Occipital lobe (tissue), 2 donors: ENCODE results near the gene INSYN1. TPM values are rescaled to one million over a fixed set of nuclear protein-coding genes. Genes with fewer than 3 reads are reported as not detected.
"Not testable (repeated sequence)": the region's sequence is repeated elsewhere in the genome, so short reads cannot be mapped to it uniquely, and the experiment has no call there.

Experiments used
- DNase-seq: peaks from one replicate; lab custom pipeline; 2025; lab: John Stamatoyannopoulos, UW
- total RNA-seq: library from RNA; depleted of rRNA; stranded (reverse); fragments of >200 nt; gene quantifications from one replicate; pipeline ENCODE4 v1.2.3, GENCODE V29; 2014

INSYN1 gene, protein sequence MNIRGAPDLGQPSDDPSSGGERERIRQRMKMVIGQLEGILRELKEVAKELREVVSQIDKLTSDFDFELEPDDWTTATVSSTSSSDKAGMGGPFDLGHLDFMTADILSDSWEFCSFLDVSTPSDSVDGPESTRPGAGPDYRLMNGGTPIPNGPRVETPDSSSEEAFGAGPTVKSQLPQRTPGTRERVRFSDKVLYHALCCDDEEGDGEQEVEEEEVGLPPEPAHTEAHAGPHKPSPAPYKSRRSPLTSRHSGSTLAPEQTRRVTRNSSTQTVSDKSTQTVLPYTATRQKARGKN
- 30.1 TPM for total RNA-seq

DNA sequence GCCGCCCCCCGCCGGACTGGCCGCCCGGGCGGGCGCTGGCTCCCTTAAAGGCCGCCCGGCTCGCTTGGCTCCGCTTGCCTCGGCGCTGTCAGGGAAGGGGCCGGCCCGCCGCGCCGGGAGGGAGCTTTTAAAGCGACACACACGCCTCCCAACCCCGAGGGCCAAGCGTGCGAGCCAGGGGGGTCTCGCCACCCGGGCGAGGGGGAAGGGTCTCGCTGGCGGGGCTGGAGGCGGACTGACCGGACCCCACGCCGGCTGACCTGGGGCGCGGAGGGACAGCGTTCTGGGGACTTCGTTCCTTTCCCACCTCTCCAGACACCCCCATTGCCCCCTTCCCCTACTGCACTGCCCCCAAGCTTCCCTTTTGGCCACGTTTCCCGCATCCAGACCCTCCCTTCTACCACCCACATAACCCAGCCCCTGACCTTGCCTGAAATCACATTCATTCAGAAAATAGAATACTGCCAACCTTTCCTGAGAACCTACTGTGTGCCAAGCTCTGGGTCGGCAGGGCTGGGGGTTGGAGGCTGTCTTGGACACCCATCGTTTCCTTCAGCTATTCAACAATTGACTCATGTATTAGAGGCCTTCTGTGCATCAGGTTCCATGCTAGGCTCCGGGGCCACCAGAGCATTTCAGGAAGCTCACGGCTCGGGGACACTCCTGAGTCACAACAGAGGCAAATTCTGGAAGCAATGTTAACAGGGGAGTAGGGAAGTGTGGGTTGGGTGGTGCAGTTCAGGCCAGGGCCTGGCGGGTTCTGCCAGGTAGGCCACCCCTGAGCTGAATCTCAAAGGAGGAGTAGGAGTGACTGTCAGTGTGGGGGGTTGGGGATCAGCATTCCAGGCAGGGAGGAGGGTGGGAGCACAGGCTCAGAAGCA, at the start of gene INSYN1:
INSYN1 (minus strand) TSS at position 102 of the 881 bp plus-strand sequence. CDS start 2,221 bp downstream, outside the sequence.
- no peak for DNase-seq

DNA sequence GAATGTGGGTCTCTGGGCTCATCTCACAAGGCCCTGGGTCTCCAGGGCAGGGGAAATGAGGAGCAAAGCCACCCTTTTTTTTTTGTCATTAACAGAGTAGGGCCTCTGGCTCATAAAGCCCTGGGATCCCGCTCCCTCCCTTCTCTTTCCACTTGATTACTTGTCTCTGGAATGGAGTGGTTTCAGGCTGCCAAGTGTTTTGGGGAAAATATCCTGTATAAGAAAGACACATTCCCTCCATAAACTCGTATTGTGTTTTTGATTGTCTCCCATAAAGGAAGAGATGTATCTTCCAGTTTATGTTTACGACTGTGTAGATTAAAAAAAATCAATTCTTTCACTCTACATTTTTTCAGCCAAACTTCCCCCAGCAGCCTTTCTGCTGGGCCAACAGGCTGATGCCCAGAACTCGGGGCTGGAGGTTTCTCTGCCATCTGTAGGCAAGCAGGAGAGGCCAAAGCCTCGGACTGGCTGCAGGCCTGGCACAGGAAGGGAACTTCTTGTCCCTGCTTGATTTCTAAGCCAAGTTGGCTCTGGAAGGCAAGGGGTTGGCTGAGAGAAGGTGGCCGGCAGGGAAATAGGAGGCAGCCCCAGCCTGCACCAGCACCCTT, 49.4 kb upstream of the INSYN1 start:
- no peak for DNase-seq

DNA sequence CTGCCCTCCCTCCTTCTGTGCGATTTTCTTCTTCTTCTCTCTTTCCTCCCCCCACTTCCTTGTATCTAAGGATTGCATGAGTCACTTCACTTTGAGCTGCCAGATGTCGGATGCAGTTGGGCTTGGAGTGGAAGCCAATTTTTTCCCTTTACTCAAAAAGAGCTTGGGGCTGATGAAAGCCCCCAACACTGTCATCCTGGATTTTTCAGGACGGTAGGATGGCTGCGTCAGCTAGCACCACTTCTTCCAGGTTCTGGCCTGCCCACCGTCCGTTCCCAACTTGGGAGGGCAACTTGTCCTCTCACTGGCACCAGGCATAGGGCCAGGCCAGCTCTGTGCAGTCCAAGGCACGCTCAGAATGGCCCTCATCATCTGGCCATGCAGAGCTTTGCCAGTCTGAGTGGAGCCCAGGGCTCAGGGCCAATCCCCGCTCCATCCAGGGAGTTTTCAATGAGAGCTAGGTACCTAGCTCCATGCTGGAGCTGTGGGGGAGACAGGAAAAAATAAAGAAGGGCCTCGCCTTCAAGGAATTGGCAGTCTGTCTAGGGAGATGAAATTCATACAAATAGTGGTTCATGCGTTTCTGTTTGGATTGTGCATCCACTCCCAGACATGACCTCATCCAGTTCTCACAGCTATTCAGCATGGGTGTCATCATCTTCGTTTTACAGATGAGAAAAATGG, 47.7 kb upstream of the INSYN1 start:
- peak; percentile 76 for DNase-seq

DNA sequence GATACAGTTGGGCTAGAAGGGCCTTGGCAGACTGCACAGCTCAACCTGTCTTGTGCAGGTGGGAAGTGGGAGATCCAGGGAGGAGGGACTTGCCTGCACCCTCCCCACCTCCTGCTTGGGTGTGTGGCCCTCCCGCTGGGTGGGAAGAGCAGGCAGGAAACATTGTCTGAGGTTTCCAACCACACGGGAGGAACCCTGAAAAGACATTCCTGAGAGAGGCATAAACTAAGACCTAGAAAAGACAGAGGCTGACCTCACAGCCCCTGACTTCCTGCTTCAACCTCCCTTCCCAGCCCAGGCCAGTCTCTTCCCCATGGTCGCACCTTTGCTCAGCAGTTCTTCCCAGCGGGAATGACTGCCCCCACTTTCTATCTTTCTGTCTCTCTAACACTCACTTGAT, 46.3 kb upstream of the INSYN1 start:
- DNase-seq: no peak

DNA sequence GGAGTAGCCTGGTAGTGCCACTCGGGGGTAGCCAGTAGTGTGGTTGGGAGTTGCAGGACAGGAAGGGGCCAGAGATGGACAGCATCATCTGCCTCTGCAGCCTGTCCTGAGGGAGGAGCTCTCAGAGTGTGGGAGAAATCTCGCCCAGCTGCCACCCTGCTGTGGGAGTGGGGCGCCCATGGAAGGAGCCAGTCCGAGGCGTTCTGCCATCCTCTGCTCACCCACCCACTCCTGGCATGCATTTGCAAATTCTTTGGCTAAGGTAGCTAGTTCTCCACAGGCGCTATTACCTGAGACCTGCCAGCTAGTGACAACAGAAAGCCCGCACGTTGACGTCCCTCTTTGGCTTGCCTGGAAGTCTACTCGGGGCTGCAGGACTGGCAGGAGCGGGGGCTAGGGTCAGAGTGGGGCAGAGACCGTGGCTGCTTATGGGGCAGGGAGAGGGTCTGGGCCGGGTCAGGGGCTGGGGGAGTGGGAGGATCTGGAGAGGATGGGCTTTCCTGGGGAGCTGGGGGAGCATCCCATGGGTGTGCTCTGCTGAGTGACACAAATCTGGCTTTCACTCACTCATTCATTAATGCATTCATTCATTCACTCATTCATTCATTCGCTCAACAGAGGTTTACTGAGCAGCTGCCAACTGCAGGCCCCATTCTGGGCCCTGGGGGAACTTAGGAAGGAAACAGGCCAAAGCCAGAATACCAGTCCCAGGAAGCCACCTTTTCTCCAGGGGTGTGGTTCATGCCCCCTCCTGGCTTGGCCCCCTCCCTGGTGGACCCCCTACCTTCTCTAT, 44.4 kb upstream of the INSYN1 start:
- DNase-seq: no peak

DNA sequence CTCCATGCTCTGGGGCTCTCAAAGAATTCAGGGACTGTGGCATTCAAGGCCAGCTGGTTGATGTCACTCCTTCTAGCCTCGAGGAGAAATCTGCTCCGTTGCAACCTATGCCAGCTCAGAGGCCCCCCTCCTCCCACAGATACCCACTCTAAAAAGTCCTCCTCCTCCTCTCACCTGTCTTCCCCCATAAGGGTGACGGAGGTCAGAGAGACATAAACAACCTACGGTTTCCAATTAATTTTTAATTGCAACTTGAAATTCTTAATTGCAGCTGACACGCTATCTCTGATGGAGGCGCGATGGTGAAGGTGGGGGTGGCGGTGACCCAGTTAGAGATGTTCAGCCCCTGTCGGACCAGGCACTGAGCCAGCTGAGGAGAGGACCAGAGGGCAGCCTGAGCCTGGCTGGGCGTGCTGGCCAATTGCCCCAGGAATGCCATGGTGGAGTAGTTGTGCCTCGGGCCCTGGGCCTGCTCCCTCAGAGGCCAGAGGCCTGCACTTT, 43.2 kb upstream of the INSYN1 start:
- DNase-seq: no peak

DNA sequence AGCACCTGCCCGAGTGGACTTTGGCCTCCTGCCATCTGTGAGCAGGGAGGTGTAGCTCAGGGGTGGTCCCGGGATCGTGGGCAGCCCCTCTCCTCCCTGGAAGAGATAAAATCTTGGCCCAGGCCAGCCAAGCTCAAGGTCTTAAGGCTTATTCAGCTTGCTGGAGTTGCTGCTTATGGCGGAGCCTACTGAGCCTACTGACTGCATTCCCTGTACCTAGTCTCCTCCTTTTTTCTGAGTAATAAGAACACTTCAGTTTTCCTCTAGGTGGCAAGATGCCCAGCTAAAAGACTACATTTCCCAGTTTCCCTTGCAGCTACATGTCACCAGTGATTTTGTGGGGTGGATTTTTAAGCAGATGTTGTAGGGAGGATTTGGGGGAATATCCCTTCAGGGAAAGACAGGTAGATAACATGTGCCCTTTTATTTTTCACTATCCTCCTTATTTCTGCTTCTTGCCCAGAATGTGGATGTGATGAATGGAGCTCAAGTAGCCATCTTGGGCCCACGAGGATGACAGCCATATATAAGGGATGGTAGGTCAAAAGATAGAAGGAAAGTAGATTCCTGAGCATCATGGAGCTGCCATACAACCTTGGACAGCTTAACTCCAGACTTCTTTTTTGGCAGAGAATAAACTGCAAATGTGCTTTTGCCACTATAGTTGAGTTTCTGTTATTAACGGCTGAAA, 41.4 kb upstream of the INSYN1 start:
- DNase-seq: no peak

DNA sequence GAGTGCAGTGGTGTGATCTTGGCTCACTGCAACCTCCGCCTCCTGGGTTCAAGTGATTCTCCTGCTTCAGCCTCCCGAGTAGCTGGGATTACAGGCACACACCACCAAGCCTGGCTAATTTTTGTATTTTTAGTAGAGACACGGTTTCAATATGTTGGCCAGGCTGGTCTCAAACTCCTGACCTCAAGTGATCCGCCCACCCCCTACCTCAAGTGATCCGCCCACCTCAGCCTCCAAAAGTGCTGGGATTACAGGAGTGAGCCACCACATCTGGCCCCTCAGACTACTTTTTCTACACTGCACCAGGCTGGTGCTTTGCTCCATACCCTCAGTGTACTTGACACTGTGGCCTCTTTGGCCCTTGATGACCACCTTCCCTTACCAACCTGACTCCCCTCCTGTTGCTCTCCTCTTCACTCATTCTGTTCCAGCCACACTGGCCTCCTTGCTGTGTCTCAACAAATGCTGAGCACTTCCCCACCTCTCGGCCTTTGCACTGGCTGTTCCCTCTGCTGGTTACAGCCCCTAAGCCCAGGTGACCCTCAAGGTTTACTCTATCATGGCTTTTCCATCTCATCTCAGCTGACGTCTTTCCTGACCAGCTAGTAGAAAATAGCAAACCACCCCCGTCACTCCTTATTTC, 39.9 kb upstream of the INSYN1 start:
- DNase-seq: not testable (repeated sequence)

DNA sequence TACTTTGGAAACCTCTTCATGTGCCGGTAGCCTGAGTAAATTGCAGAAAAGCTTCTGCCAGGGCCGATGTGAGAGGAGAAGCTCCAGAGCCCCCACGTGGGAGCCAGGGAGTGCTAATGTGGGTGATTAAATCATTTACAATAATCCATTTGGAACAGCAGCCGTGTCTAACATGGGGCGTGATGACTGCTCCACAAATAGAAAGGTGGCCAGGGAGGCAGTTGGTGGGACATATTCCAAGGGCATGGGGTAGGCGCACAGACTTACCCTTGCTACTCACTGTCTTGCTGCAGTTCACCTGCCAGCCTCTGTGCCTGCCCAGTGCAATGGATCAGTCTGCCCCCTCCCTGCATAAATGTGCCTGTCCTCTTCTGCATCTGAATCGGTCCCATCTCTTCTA, 39.3 kb upstream of the INSYN1 start:
- no peak for DNase-seq

DNA sequence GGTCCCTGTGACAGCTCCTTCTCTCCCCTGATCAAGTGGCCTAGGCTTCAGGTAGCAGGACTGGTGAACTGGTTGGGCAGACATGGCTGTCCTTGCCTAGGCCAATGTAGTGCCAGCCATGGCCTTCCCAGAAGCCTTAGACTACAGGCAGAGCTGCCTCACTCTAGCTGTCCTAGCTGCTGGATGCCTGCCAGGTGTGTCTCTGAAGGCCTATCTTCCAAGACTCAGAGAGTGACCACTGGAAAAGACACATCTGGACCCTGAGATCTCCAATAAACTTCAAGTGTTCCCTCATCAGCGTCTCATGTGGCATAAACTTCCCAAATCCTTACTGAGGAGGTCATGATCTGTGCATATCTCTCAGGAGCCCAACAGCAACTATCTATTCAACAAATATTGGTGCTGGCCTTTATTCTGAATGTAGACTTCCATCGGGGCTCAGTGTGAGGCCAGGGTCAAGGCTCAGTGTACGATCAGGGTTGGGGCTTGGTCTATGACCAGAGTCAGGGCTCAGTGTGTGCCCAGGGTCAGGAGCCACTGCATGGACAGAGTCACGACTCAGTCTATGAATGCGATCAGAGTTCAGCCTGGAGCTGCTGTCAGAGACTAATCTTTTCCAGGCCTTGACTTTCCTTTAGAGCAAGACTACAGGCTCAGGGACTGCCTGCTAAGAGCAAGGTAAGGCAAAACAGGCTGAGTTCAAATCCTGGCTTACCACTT, 36.5 kb upstream of the INSYN1 start:
- DNase-seq: no peak

DNA sequence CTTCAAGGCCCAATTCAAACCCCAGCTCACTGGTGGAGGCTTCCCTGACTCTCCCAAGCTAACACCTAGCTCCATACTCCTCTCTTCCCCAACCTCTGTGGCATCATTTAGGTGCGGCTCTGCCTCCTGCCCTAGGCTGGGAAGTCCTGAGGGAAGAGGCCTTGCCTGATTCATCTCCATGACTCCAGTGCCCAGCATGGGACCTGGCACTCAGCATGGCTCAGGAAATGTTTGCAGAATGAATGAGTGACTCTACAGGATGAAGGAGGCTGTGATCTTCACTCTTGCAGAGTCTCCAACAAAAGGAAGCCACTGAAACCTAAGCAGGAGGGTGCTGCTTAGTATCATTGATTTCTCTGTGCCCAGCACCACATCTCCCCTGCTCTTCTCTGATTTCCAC, 34.5 kb upstream of the INSYN1 start:
- DNase-seq: no peak

DNA sequence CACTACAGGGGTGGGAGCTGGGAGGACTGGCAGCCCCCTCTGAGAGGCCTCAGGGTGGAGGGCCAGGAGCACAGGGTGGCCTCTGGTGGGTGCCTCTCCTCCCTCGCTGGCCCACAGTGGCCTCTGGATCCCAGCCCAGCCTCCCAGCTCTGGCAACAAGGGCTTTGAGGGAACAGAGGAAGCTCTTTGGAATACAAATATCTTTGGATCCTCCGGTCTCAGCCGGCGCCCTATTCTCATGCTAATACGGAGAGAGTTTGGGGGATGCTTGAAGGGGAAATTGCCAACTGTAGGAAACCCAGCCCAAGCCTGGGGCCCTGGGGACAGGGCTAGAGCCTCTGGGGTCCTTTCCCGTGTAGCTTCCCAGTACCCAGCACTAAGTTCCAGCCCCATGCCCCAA, 33.4 kb upstream of the INSYN1 start:
- DNase-seq: peak; percentile 20

DNA sequence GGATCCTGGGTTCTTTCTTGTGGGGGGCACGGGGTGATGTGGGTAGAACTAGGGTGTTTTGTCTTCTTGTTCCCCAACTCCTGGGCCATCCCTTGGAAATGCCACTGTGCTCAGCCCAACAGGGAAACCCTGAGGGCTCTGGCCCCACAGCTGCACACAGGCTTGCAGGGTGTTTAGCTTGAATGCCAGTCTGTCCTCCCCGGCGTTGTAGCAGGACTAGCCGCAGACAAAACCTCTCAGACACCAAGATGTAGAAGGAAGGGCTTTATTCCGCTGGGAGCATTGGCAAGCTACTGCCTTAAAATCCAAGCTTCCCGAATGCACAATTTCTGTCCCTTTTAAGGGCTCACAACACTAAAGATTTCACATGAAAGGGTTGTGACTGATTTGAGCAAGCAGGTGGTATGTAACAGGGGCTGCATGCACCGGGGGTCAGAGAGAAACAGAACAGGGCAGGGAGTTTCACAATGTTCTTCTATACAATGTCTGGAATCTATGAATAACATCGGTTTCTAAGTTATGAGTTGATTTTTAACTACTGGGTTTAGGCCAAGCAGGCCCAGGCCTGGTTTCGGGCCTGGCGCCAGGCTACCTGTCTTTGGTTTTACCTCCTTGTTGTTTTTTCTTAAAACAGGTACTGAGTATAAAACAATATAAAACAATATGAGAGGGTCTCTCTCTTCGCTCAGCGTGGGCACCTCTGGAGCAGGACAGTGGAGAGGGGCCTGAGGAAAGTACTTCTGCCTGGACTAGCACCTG, 32.3 kb upstream of the INSYN1 start:
- not testable (repeated sequence) for DNase-seq

DNA sequence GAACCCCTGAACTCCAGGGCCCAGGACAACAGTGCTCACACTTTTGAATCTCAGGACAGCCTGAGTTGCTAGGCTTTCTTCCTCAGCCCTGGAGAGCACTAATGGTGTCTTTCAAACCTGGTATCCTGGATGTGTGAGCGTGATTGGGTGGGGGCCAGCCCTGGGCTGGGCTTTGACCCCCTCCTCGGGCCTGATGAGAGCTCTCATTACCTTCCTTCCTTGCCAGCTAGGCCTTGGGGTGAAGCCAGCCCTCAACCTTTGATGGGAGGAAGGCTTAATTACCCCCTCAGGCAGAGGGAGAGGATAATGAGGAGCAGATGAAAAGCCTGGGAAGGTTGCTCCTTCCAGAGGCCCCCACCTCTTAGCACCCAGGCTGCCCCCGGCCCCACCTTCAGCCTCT, 31.1 kb upstream of the INSYN1 start:
- no peak for DNase-seq

DNA sequence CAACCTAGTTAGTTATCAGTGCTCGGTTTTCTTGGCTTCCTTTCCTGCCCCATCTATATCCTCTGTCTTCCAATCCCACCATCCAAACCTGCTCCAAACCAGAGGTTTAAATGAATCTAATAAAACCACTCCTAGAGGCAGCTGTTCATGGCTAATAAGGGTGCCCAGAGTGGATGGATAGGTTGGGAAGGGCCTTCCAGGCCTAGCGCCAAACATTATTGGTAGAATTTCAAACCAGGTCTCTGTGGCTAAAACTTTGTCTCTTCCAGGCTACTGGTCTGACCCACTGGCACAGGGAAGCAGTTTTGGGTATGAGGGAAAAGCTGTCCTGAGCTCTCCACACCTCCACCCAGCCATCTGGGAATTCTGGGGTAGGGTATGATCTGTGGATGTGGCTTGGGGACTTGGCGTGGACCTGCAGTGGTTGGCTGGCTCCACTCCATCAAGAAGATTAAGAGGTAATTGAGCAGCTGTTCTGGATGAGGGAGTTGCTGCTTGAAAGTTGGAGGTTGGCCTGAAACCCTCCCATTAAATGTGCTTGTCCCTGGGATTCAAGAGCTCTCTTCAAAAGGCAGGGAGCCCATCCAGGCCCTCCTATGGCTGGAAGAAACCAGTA, 29.3 kb upstream of the INSYN1 start:
- no peak for DNase-seq

DNA sequence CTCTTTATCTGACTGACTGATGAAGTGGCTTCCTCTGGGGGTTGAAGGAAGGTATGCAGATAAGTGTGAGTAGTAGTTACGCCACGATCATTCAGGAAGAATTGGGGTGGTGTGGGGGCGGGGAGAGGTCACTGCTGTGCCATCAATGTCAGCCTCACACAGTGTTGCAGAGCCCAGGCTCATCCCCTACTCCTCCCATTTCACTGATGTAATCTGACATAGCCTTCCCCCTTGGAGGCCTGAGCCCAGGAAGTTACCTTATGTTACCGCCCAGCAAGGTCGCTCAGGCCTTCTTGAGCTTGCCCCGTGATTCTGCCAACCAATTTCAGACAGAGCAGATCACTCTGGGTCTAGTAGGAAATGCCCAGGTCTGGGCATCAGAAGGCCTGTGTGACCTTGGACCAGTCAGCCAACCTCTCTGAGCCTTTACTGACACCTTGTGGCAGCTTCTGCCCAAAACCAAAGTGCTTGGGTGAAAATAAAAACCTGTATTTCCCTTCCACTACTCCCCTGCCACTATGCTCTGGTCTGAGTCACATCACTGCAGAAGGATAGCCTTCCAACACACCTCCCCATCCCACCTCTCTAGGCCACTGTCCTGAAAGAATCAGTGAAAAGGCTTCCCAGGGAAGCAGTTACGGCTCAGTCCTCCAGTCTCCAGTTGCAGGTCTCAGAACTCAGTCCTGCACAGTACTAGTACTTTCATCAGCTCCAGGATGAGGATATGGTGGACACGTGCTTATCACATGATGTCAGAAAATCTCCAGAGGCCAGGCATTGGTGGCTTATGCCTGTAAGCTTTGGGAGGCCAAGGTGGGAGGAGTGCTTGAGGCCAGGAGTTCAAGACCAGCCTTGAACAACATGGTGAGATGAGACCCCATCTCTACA, 28.1 kb upstream of the INSYN1 start:
- no peak for DNase-seq

DNA sequence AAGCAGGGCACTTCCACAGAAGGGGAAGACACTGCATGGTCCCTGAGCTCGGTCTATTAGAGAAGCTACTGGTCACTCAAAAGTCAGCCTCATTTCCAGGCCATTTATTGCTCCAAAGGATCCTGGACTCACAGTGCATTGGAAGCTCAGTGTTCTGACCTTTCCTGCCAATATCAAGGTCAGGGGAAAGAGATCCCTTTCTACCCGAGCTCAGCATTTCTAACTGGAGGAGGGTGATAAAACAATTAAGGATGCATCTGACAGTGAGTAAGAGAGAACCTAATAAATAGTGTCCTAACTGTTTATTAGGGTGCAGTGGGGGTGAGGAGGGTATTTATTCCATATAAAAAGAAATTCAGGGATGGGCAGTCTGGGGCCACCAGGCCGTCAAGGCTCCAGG, 26.8 kb upstream of the INSYN1 start:
- DNase-seq: no peak
